ENCODE data around the gene LATS2. TPM values are rescaled to one million over a fixed set of nuclear protein-coding genes. Genes with fewer than 3 reads are reported as not detected.

The LATS2 gene
- total RNA-seq, 1 donor from 2014 or later, result 17.8 TPM

- Mint-ChIP-seq H3K4me3 (no peak overlapping the region), H3K9me3 (peaks cover 5% of the 10 kb centered on the region), H3K27ac (peak overlapping the region; percentile 43), H3K4me1 (ENCODE audit: unreplicated experiment) (peaks cover 10% of the 10 kb centered on the region), H3K27me3 (no peaks in the 10 kb centered on the region), H3K36me3 (peaks cover 15% of the 10 kb centered on the region)
- TF ChIP-seq CTCF (conservative IDR thresholded peaks at IDR 0.05), result no peak
- no peak for DNase-seq (ENCODE audit: extremely low spot score, unreplicated experiment)
These were observed 27.4 kb downstream of the LATS2 start for GRCh38 chr13:21033856-21034602.

- peak overlapping the region; percentile 44 for H3K27ac Mint-ChIP-seq
- H3K27me3 Mint-ChIP-seq, result no peaks in the 10 kb centered on the region
- no peak for TF ChIP-seq CTCF (conservative IDR thresholded peaks at IDR 0.05)
- H3K4me3 Mint-ChIP-seq, result no peak overlapping the region
- DNase-seq (ENCODE audit: extremely low spot score, unreplicated experiment), result no peak
- H3K4me1 Mint-ChIP-seq (ENCODE audit: unreplicated experiment), result peaks cover 10% of the 10 kb centered on the region
- peaks cover 5% of the 10 kb centered on the region for H3K9me3 Mint-ChIP-seq
- H3K36me3 Mint-ChIP-seq, result peaks cover 19% of the 10 kb centered on the region
These were observed 28.1 kb downstream of the LATS2 start for GRCh38 chr13:21033212-21033840.

GRCh38 chr13:21032656-21033055 lies 28.7 kb downstream of the LATS2 start:
- Mint-ChIP-seq H3K4me1 (ENCODE audit: unreplicated experiment) (peaks cover 10% of the 10 kb centered on the region), H3K9me3 (peaks cover 5% of the 10 kb centered on the region), H3K4me3 (no peak overlapping the region), H3K36me3 (peaks cover 19% of the 10 kb centered on the region), H3K27ac (peak overlapping the region; percentile 44), H3K27me3 (no peaks in the 10 kb centered on the region)
- no peak for DNase-seq (ENCODE audit: extremely low spot score, unreplicated experiment)
- TF ChIP-seq CTCF (conservative IDR thresholded peaks at IDR 0.05), result no peak

GRCh38 chr13:21031594-21032275 lies 29.7 kb downstream of the LATS2 start:
- peaks cover 15% of the 10 kb centered on the region for H3K36me3 Mint-ChIP-seq
- DNase-seq (ENCODE audit: extremely low spot score, unreplicated experiment), result no peak
- H3K27me3 Mint-ChIP-seq, result no peaks in the 10 kb centered on the region
- peaks cover 10% of the 10 kb centered on the region for H3K4me1 Mint-ChIP-seq (ENCODE audit: unreplicated experiment)
- H3K27ac Mint-ChIP-seq, result no peak overlapping the region
- TF ChIP-seq CTCF (conservative IDR thresholded peaks at IDR 0.05), result no peak
- peaks cover 5% of the 10 kb centered on the region for H3K9me3 Mint-ChIP-seq
- no peak overlapping the region for H3K4me3 Mint-ChIP-seq

GRCh38 chr13:21025539-21025938 lies 35.8 kb downstream of the LATS2 start:
- Mint-ChIP-seq H3K27me3 (no peaks in the 10 kb centered on the region), H3K27ac (no peak overlapping the region), H3K4me3 (no peak overlapping the region), H3K36me3 (peaks cover 5% of the 10 kb centered on the region), H3K4me1 (ENCODE audit: unreplicated experiment) (peaks cover 7% of the 10 kb centered on the region), H3K9me3 (no peaks in the 10 kb centered on the region)
- no peak for DNase-seq (ENCODE audit: extremely low spot score, unreplicated experiment)
- TF ChIP-seq CTCF (conservative IDR thresholded peaks at IDR 0.05), result no peak

Measured in type B pancreatic cell (in vitro differentiated cells).